ENCODE measurements around the gene EIF5. TPM values are rescaled to one million over a fixed set of nuclear protein-coding genes. Genes with fewer than 3 reads are reported as not detected.

Gene EIF5
- total RNA-seq, 1 donor from 2014 or later: 214 TPM

DNA sequence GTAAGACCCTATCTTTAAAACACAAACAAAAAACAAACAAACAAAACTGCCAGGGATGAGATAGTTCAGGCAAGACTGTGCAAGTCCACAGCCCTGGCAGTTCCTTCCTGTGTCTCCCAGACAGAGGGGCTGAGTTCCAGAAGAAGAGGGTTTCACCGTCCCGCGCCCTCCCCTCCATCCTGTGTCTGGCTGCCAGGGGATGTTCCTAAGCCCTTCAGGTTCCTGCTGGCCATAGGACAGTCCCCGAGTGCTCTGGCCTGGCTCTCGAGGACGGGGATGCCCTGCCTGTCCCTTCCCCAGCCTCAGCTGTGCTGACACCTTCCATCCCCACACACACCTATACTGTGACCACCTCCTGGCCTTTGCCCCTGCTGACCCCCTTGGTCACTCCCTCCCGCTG is 40.6 kb upstream of the EIF5 start:
- DNase-seq (ENCODE audit: extremely low spot score, unreplicated experiment): no peak
- H3K27ac Mint-ChIP-seq (ENCODE audit: unreplicated experiment): no peak overlapping the region
- no peaks in the 10 kb centered on the region for H3K4me1 Mint-ChIP-seq (ENCODE audit: unreplicated experiment)
- no peaks in the 10 kb centered on the region for H3K9me3 Mint-ChIP-seq (ENCODE audit: unreplicated experiment)
- peaks cover 26% of the 10 kb centered on the region for H3K27me3 Mint-ChIP-seq (ENCODE audit: unreplicated experiment)
- TF ChIP-seq, protein P1, sequence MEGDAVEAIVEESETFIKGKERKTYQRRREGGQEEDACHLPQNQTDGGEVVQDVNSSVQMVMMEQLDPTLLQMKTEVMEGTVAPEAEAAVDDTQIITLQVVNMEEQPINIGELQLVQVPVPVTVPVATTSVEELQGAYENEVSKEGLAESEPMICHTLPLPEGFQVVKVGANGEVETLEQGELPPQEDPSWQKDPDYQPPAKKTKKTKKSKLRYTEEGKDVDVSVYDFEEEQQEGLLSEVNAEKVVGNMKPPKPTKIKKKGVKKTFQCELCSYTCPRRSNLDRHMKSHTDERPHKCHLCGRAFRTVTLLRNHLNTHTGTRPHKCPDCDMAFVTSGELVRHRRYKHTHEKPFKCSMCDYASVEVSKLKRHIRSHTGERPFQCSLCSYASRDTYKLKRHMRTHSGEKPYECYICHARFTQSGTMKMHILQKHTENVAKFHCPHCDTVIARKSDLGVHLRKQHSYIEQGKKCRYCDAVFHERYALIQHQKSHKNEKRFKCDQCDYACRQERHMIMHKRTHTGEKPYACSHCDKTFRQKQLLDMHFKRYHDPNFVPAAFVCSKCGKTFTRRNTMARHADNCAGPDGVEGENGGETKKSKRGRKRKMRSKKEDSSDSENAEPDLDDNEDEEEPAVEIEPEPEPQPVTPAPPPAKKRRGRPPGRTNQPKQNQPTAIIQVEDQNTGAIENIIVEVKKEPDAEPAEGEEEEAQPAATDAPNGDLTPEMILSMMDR (IDR thresholded peaks at IDR 0.05): no peak
- H3K4me3 Mint-ChIP-seq (ENCODE audit: unreplicated experiment): no peak overlapping the region
- no peaks in the 10 kb centered on the region for H3K36me3 Mint-ChIP-seq (ENCODE audit: unreplicated experiment)

DNA sequence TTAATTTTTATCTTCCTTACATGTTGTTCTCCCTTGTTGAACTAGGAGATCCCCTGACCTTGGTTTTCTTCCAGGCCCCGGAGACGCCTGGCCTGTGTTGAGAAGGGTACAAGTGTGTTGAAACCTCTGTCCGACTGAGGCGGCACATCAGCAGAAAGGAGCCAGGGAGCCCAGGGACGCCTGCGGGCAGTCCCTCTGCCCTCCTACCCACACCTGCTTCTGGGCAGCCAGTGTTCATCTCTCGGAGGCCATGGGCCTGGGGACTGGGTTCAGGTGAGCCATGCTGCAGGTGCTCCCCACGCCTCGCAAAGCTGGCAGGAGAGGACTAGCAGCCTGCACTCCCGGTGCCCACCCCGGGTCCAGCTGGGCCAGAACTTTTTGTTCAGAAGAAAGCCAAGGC is 39.9 kb upstream of the EIF5 start:
- no peaks in the 10 kb centered on the region for H3K9me3 Mint-ChIP-seq (ENCODE audit: unreplicated experiment)
- H3K4me1 Mint-ChIP-seq (ENCODE audit: unreplicated experiment): no peaks in the 10 kb centered on the region

DNA sequence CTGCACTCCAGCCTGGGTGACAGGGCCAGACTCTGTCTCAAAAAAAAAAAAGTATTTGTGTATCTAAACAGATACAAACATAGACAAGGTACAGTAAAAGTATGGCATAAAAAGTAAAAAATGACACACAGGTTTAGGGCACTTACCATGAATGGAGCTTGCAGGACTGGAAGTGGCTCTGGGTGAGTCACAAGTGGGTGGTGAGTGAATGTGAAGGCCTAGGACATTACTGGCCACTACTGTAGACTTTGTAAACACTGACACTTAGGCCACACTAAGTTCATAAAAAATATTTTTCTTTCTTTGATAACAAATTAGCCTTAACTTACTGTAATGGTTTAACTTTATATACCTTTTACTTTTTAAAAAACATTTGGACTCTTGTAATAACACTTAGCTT is 38.0 kb upstream of the EIF5 start:
- Mint-ChIP-seq H3K4me3 (ENCODE audit: unreplicated experiment) (no peak overlapping the region), H3K27ac (ENCODE audit: unreplicated experiment) (no peak overlapping the region), H3K27me3 (ENCODE audit: unreplicated experiment) (peaks cover 19% of the 10 kb centered on the region), H3K36me3 (ENCODE audit: unreplicated experiment) (no peaks in the 10 kb centered on the region), H3K9me3 (ENCODE audit: unreplicated experiment) (no peaks in the 10 kb centered on the region), H3K4me1 (ENCODE audit: unreplicated experiment) (no peaks in the 10 kb centered on the region)
- DNase-seq (ENCODE audit: extremely low spot score, unreplicated experiment): no peak
- TF ChIP-seq, protein P1 (IDR thresholded peaks at IDR 0.05): no peak

More for the DNA sequence above, 39.9 kb upstream of the EIF5 start:
- Mint-ChIP-seq H3K27me3 (ENCODE audit: unreplicated experiment) (peaks cover 23% of the 10 kb centered on the region), H3K27ac (ENCODE audit: unreplicated experiment) (no peak overlapping the region), H3K36me3 (ENCODE audit: unreplicated experiment) (no peaks in the 10 kb centered on the region), H3K4me3 (ENCODE audit: unreplicated experiment) (no peak overlapping the region)
- DNase-seq (ENCODE audit: extremely low spot score, unreplicated experiment): no peak
- TF ChIP-seq, protein P1 (IDR thresholded peaks at IDR 0.05): no peak

DNA sequence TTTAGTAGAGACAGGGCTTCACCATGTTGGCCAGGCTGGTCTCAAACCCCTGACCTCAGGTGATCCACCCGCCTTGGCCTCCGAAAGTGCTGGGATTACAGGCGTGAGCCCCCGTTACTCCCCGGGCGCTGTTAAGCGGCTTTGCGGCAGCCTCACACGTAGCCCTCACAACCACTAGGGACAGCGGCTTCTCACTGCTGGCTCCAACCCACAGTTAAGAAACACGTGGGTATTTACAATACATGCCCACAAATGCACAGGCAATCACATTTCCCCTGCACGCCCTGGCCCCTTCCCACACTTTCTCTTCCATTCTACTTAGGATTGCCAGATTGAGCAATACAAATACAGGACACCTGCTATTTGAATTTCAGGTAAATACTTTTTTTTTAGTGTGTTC is 37.0 kb upstream of the EIF5 start:
- Mint-ChIP-seq H3K36me3 (ENCODE audit: unreplicated experiment) (no peaks in the 10 kb centered on the region), H3K27ac (ENCODE audit: unreplicated experiment) (no peak overlapping the region), H3K4me1 (ENCODE audit: unreplicated experiment) (no peaks in the 10 kb centered on the region), H3K9me3 (ENCODE audit: unreplicated experiment) (no peaks in the 10 kb centered on the region), H3K27me3 (ENCODE audit: unreplicated experiment) (peaks cover 17% of the 10 kb centered on the region), H3K4me3 (ENCODE audit: unreplicated experiment) (no peak overlapping the region)
- no peak for DNase-seq (ENCODE audit: extremely low spot score, unreplicated experiment)
- TF ChIP-seq, protein P1 (IDR thresholded peaks at IDR 0.05): no peak

DNA sequence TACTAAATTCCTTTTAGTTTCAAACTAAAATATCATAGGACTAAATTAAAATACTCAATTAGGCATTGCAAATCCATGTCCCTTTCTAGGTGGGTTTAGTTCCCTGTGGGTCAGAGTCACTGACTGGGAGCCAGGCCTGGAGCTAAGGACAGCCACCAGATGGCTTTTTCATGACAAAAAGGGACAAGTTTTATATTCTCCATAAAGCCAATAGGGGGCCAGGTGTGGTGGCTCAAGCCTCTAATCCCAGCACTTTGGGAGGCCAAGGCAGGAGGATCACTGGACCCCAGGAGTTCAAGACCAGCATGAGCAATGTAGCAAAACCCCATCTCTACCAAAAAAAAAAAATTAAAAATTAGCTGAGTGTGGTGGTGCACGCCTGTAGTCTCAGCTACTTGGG is 35.4 kb upstream of the EIF5 start:
- no peak overlapping the region for H3K4me3 Mint-ChIP-seq (ENCODE audit: unreplicated experiment)
- H3K36me3 Mint-ChIP-seq (ENCODE audit: unreplicated experiment): no peaks in the 10 kb centered on the region
- no peaks in the 10 kb centered on the region for H3K9me3 Mint-ChIP-seq (ENCODE audit: unreplicated experiment)
- H3K27me3 Mint-ChIP-seq (ENCODE audit: unreplicated experiment): peaks cover 7% of the 10 kb centered on the region
- no peak overlapping the region for H3K27ac Mint-ChIP-seq (ENCODE audit: unreplicated experiment)
- TF ChIP-seq, protein P1 (IDR thresholded peaks at IDR 0.05): no peak
- peaks cover 8% of the 10 kb centered on the region for H3K4me1 Mint-ChIP-seq (ENCODE audit: unreplicated experiment)
- no peak for DNase-seq (ENCODE audit: extremely low spot score, unreplicated experiment)

Data from osteocyte (in vitro differentiated cells).